Right atrium auricular region (tissue), 2 donors: ENCODE data around the gene USF3. TPM values are rescaled to one million over a fixed set of nuclear protein-coding genes. Genes with fewer than 3 reads are reported as not detected.
"Not testable (repeated sequence)": the region's sequence is repeated elsewhere in the genome, so short reads cannot be mapped to it uniquely, and the experiment has no call there.

Experiments
- DNase-seq: peaks from one replicate; pipeline ENCODE4 v3.0.0-alpha.2; 2019; ENCODE audit warnings: low spot score
- H3K27ac ChIP-seq, 2 donors: fragments of 200-600 bp; sonication (generic); 1 replicate in 1 of 2; 2 replicates in 1 of 2; pipeline ENCODE4 v1.5.1; 2016 to 2019
- H3K27me3 ChIP-seq, 2 donors: fragments of 200-600 bp; sonication (generic); one replicate each; pipeline versions ENCODE4 v1.5.1 to v1.6.0; 2017 to 2019
- H3K36me3 ChIP-seq: fragments of 200-600 bp; sonication (generic); one replicate; pipeline ENCODE4 v1.5.1; 2016
- H3K4me1 ChIP-seq, 2 donors: fragments of 200-600 bp; sonication (generic); one replicate each; pipeline versions ENCODE4 v1.5.1 to v1.6.0; 2017 to 2019
- H3K4me3 ChIP-seq, 2 donors: fragments of 200-600 bp; sonication (generic); 1 replicate in 1 of 2; 2 replicates in 1 of 2; pipeline ENCODE4 v1.5.1; 2017 to 2019; ENCODE audit warnings: mild to moderate bottlenecking in 1 of 2, moderate library complexity in 1 of 2
- H3K9me3 ChIP-seq, 2 donors: fragments of 200-600 bp; sonication (generic); one replicate each; pipeline ENCODE4 v1.5.1; 2019
- CTCF ChIP-seq, 2 donors: fragments of 200-600 bp; sonication (generic); IDR thresholded peaks; one replicate each; pipeline ENCODE4 v1.5.1; 2019; ENCODE audit warnings: antibody characterized with exemption in 2 of 2
- total RNA-seq, 2 donors: library from RNA; depleted of rRNA; stranded (reverse); fragments of >200 nt; gene quantifications; one replicate each; pipeline ENCODE4 v1.1.0, GENCODE V29; 2016

The USF3 gene
- total RNA-seq, 2 donors from 2014 or later: 16.2 to 20.8 TPM

- Histone ChIP-seq H3K4me1 (peaks cover 0 to 5% of the 10 kb centered on the region in 2 donors), H3K27ac (no peak overlapping the region), H3K27me3 (no peaks in the 10 kb centered on the region), H3K4me3 (no peak overlapping the region), H3K9me3 (peaks cover 0 to 9% of the 10 kb centered on the region in 2 donors), H3K36me3 (no peaks in the 10 kb centered on the region)
- no peak for DNase-seq
- no peak for TF ChIP-seq CTCF (IDR thresholded peaks at IDR 0.05)
Observed at GRCh38 chr3:113649174-113649845, 47.1 kb downstream of the USF3 start.

DNA sequence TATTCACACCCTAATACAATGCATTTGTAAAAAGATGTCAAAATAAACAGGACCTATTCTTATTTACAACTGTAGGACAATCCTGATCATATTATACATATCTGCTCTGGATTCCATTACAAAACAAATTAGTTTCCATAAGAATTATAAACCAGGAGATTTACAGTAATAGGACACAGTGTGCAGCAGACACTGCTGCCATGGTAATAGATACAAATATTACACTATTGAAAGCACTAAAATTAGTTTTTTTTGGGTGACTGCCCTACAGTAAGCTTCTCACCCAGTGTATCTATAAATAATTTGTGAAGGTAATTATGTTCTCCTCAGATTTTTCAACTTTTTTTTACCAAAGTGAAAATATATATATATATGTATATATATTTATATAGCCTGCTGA is 47.9 kb downstream of the USF3 start:
- no peak overlapping the region for H3K27ac ChIP-seq
- no peak for DNase-seq
- H3K27me3 ChIP-seq: no peaks in the 10 kb centered on the region
- peaks cover 0 to 5% of the 10 kb centered on the region in 2 donors for H3K4me1 ChIP-seq
- H3K9me3 ChIP-seq: peaks cover 0 to 9% of the 10 kb centered on the region in 2 donors
- TF ChIP-seq CTCF (IDR thresholded peaks at IDR 0.05): no peak
- no peaks in the 10 kb centered on the region for H3K36me3 ChIP-seq
- no peak overlapping the region for H3K4me3 ChIP-seq

GRCh38 chr3:113643583-113643982 is 52.9 kb downstream of the USF3 start:
- no peak for DNase-seq
- no peak for TF ChIP-seq CTCF (IDR thresholded peaks at IDR 0.05)
- H3K27me3 ChIP-seq: no peaks in the 10 kb centered on the region

DNA sequence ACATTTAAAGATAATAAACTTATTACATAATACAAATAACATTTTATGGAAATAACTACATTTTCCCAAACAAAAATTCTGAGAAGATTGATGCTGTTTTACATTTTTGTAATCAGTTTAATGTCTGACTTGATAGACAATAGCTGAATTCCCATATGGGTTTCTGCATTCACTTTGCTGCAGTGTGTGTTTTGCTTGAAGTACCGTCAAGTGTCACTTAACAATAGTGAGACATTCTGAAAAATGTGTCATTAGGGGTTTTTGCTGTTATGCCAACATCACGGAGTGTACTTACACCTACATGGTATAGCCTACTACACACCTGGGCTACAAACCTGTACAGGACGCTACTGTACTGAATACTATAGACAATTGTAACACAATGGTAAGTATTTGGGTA is 57.5 kb downstream of the USF3 start:
- H3K27me3 ChIP-seq: no peaks in the 10 kb centered on the region
- no peak overlapping the region for H3K4me3 ChIP-seq
- H3K27ac ChIP-seq: no peak overlapping the region
- H3K9me3 ChIP-seq: no peaks in the 10 kb centered on the region
- H3K4me1 ChIP-seq: no peaks in the 10 kb centered on the region
- DNase-seq: no peak
- no peak for TF ChIP-seq CTCF (IDR thresholded peaks at IDR 0.05)
- H3K36me3 ChIP-seq: no peaks in the 10 kb centered on the region

More at GRCh38 chr3:113643583-113643982, 52.9 kb downstream of the USF3 start:
- no peak overlapping the region for H3K27ac ChIP-seq
- no peak overlapping the region for H3K4me3 ChIP-seq
- H3K4me1 ChIP-seq: peaks cover 0 to 5% of the 10 kb centered on the region in 2 donors
- peaks cover 0 to 9% of the 10 kb centered on the region in 2 donors for H3K9me3 ChIP-seq
- no peaks in the 10 kb centered on the region for H3K36me3 ChIP-seq

- TF ChIP-seq CTCF (IDR thresholded peaks at IDR 0.05): no peak
- H3K9me3 ChIP-seq: no peaks in the 10 kb centered on the region
- H3K4me1 ChIP-seq: no peaks in the 10 kb centered on the region
- H3K27ac ChIP-seq: no peak overlapping the region
- H3K4me3 ChIP-seq: no peak overlapping the region
- no peaks in the 10 kb centered on the region for H3K36me3 ChIP-seq
- no peak for DNase-seq
- no peaks in the 10 kb centered on the region for H3K27me3 ChIP-seq
Observed at GRCh38 chr3:113637756-113638155, 58.7 kb downstream of the USF3 start.

GRCh38 chr3:113636034-113636433 is 60.4 kb downstream of the USF3 start:
- H3K9me3 ChIP-seq, H3K27me3 ChIP-seq, DNase-seq, H3K27ac ChIP-seq, H3K4me1 ChIP-seq, H3K36me3 ChIP-seq, H3K4me3 ChIP-seq: not testable (repeated sequence)
